Suprapubic skin (tissue), 3 donors: Measurements from ENCODE around the gene VPS8.

Experiments
- POLR2AphosphoS5 ChIP-seq, 3 donors: sonication (generic); formaldehyde crosslinking; IDR thresholded peaks; one replicate each; pipeline ENCODE4 v1.6.1; 2017; ENCODE audit warnings: antibody characterized with exemption in 3 of 3
- TF ChIP-seq, protein P1 (sequence below), 2 donors: fragments of 200-600 bp in 1 of 2; fragments of 450-650 bp in 1 of 2; sonication (generic) in 1 of 2; IDR thresholded peaks; one replicate each; pipeline ENCODE4 v1.5.1; 2016 to 2019; ENCODE audit warnings: antibody characterized with exemption in 2 of 2, mild to moderate bottlenecking in 1 of 2, moderate library complexity in 1 of 2

DNA sequence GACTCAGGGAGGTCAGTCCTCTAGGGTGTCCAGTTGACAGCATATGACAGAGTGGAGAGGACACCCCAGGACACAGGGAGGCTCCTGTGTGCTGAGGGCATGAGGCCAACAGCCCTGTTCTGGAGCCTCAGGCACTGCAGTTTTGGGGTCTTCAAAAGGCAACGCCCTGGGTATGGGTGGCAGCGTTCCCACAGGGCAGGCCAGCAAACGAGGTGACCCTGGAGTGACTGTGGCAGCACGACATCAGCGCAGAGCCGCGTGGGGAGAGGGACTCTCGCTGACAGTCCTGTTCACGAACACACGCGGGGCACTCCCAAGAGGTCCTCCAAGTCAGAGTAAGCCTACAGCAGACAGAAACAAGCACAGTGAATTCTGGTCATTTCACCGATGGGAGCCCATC, 41.4 kb upstream of the VPS8 start:
- TF ChIP-seq, protein P1, sequence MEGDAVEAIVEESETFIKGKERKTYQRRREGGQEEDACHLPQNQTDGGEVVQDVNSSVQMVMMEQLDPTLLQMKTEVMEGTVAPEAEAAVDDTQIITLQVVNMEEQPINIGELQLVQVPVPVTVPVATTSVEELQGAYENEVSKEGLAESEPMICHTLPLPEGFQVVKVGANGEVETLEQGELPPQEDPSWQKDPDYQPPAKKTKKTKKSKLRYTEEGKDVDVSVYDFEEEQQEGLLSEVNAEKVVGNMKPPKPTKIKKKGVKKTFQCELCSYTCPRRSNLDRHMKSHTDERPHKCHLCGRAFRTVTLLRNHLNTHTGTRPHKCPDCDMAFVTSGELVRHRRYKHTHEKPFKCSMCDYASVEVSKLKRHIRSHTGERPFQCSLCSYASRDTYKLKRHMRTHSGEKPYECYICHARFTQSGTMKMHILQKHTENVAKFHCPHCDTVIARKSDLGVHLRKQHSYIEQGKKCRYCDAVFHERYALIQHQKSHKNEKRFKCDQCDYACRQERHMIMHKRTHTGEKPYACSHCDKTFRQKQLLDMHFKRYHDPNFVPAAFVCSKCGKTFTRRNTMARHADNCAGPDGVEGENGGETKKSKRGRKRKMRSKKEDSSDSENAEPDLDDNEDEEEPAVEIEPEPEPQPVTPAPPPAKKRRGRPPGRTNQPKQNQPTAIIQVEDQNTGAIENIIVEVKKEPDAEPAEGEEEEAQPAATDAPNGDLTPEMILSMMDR (IDR thresholded peaks at IDR 0.05): no peak
- TF ChIP-seq POLR2AphosphoS5 (IDR thresholded peaks at IDR 0.05): no peak
